OCI-M1 (cell line): ENCODE measurements around the gene PTPN4.
"Not testable (repeated sequence)": the region's sequence is repeated elsewhere in the genome, so short reads cannot be mapped to it uniquely, and the experiment has no call there.

Experiments
- DNase-seq: peaks from one replicate; lab custom pipeline; 2025; lab: John Stamatoyannopoulos, UW

PTPN4 gene

GRCh38 chr2:120016800-120017199 lies 257.1 kb downstream of the PTPN4 start:
- no peak for DNase-seq

GRCh38 chr2:120017201-120017600 lies 257.5 kb downstream of the PTPN4 start:
- DNase-seq, result no peak

- no peak for DNase-seq
Observed at GRCh38 chr2:120018549-120018948, 258.8 kb downstream of the PTPN4 start.

- no peak for DNase-seq
Observed at GRCh38 chr2:120020554-120020953, 260.8 kb downstream of the PTPN4 start.

GRCh38 chr2:120022505-120022904 lies 262.8 kb downstream of the PTPN4 start:
- not testable (repeated sequence) for DNase-seq

- no peak for DNase-seq
Observed at GRCh38 chr2:120026890-120027289, 267.2 kb downstream of the PTPN4 start.

GRCh38 chr2:120028795-120029194 lies 269.1 kb downstream of the PTPN4 start:
- DNase-seq, result no peak

- DNase-seq, result no peak
Observed at GRCh38 chr2:120029672-120030640, 270.2 kb downstream of the PTPN4 start.

- no peak for DNase-seq
Observed at GRCh38 chr2:120032297-120032696, 272.6 kb downstream of the PTPN4 start.
